Tibial nerve (tissue), 3 donors: ENCODE data around the gene PXDC1.

Experiments
- CTCF ChIP-seq, 5 experiments: fragments of 200-600 bp in 3 of 5; fragments of 450-650 bp in 2 of 5; sonication (generic) in 3 of 5; IDR thresholded peaks; one replicate each; pipeline ENCODE4 v1.5.1; 2016 to 2019; ENCODE audit warnings: antibody characterized with exemption in 5 of 5, mild to moderate bottlenecking in 3 of 5, moderate library complexity in 2 of 5
- POLR2A ChIP-seq, 2 donors: fragments of 450-650 bp; IDR thresholded peaks; one replicate each; pipeline ENCODE4 v1.6.1; 2017; ENCODE audit warnings: antibody characterized with exemption in 2 of 2, mild to moderate bottlenecking in 2 of 2, moderate library complexity in 2 of 2

- TF ChIP-seq CTCF (IDR thresholded peaks at IDR 0.05) (no peak), POLR2A (IDR thresholded peaks at IDR 0.05) (no peak)
Measured at GRCh38 chr6:3775386-3775785, 23.9 kb upstream of the PXDC1 start.
